ENCODE measurements around the gene PNMA8B.
A peak's percentile ranks its signal among the peaks of the same experiment; 100 is the strongest.

The PNMA8B gene

GRCh38 chr19:46495786-46496099, at the start of gene PNMA8B:
Gene PNMA8B, minus strand, starts transcription at chr19:46495867. Its CDS starts 402 bp downstream, at chr19:46495465.
- no peak for TF ChIP-seq CTCF (IDR thresholded peaks at IDR 0.05; ENCODE audit: insufficient read depth, missing control alignments)
- peak; percentile 99 for DNase-seq (ENCODE audit: insufficient read length, low spot score)
- FAIRE-seq: peak; percentile 21

GRCh38 chr19:46544651-46545050, 49.0 kb upstream of the PNMA8B start:
- DNase-seq (ENCODE audit: insufficient read length, low spot score) (no peak), FAIRE-seq (no peak)
- TF ChIP-seq CTCF (IDR thresholded peaks at IDR 0.05; ENCODE audit: insufficient read depth, missing control alignments): no peak

GRCh38 chr19:46542428-46543230, 47.0 kb upstream of the PNMA8B start:
- peak; percentile 51 for FAIRE-seq
- no peak for DNase-seq (ENCODE audit: insufficient read length, low spot score)
- TF ChIP-seq CTCF (IDR thresholded peaks at IDR 0.05; ENCODE audit: insufficient read depth, missing control alignments): peak; percentile 87

- peak; percentile 67 for TF ChIP-seq CTCF (IDR thresholded peaks at IDR 0.05; ENCODE audit: insufficient read depth, missing control alignments)
- FAIRE-seq (no peak), DNase-seq (ENCODE audit: insufficient read length, low spot score) (no peak)
These were observed 41.8 kb upstream of the PNMA8B start for GRCh38 chr19:46537136-46538097.

- no peak for TF ChIP-seq CTCF (IDR thresholded peaks at IDR 0.05; ENCODE audit: insufficient read depth, missing control alignments)
- FAIRE-seq: no peak
- no peak for DNase-seq (ENCODE audit: insufficient read length, low spot score)
These were observed 40.7 kb upstream of the PNMA8B start for GRCh38 chr19:46536391-46536790.

- TF ChIP-seq CTCF (IDR thresholded peaks at IDR 0.05; ENCODE audit: insufficient read depth, missing control alignments): no peak
- FAIRE-seq: no peak
- no peak for DNase-seq (ENCODE audit: insufficient read length, low spot score)
These were observed 38.0 kb upstream of the PNMA8B start for GRCh38 chr19:46533621-46534081.
